AG08395 (cell line): Measurements from ENCODE around the gene PTPRD.
"Not testable (repeated sequence)": the region's sequence is repeated elsewhere in the genome, so short reads cannot be mapped to it uniquely, and the experiment has no call there.

Experiments used
- DNase-seq: peaks from one replicate; pipeline ENCODE4 v3.0.0; 2012; ENCODE audit warnings: mixed read lengths, low spot score

PTPRD gene

GRCh38 chr9:9963841-9964240, 649.0 kb downstream of the PTPRD start:
- no peak for DNase-seq

DNA sequence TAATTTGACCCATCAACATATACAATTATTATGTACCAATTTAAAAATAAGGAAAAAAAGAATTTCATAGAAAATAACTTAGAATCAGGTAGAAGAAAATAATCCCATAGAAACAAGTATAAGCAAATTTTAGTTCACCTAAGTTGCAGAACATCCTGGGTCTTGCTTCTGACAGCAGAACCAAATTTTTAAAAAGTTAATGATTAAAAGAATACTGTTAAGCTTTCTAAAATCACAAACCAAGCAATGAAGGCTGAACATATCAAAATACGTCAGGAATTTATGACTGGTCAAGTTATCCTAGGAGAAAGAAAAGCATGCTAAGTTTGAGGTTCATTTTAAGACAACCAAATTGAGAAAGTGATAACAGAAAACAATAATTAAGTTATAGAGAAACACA, 650.9 kb downstream of the PTPRD start:
- DNase-seq, result no peak

DNA sequence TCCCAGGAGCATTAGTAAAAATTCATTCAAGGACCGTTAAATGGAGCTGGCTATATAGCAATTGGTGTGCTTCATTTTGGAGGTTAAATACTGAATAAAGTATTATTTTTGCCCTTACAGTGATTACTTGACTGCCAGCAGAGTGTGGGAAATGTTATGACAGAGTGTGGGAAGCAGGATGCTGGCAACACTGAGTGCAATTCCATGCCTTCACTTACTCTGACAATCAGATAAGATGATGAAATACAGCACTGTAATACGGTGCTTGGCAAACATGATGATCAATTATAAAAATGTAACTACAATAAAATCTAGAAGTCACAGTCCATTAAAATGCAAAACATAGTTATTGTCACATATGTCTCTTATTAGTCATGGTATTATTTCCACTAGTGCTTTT, 651.3 kb downstream of the PTPRD start:
- DNase-seq, result no peak

- DNase-seq, result no peak
Observed at GRCh38 chr9:9951556-9952160, 661.1 kb downstream of the PTPRD start.

GRCh38 chr9:9950813-9951212, 662.0 kb downstream of the PTPRD start:
- no peak for DNase-seq

GRCh38 chr9:9949978-9950377, 662.8 kb downstream of the PTPRD start:
- no peak for DNase-seq

- DNase-seq, result no peak
Observed at GRCh38 chr9:9949368-9949767, 663.4 kb downstream of the PTPRD start.

DNA sequence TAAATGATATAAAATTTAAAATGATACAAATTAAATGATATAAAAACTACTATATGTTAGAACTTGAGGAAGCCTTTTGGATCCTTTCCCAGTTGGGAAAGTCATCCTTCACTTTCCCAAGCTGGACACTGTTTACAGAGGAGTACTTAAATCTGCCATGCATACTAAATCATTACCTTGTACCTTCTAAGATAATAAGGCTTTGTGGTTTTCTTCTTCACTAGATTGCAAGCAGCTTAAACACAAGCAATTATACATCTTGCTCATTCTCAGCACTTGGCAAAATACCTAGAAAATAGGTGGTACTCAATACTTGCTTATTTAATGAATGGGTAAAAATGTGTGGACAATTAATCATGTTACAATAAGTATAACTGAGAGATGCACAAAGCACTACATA, 666.8 kb downstream of the PTPRD start:
- no peak for DNase-seq

- peak; percentile 38 for DNase-seq
Observed at GRCh38 chr9:9942764-9943424, 669.9 kb downstream of the PTPRD start.

DNA sequence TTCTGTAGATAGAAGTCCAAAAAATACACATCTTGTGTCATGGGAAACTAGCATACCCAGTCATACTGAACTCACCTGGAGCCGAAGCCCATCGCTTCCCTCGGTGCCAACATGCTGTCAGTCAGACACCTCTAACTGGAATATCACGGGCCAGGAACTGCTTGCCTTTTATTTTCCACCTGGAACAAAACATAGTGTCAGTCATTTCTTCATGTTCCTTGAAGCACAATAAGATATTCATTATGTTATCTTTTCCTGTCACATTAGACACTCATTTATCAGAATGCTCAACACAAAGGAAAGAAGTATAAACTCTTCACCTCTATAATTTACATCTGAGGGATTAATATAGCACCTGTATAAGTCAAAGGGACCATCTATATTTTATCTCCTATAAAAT, 674.4 kb downstream of the PTPRD start:
- DNase-seq, result no peak

DNA sequence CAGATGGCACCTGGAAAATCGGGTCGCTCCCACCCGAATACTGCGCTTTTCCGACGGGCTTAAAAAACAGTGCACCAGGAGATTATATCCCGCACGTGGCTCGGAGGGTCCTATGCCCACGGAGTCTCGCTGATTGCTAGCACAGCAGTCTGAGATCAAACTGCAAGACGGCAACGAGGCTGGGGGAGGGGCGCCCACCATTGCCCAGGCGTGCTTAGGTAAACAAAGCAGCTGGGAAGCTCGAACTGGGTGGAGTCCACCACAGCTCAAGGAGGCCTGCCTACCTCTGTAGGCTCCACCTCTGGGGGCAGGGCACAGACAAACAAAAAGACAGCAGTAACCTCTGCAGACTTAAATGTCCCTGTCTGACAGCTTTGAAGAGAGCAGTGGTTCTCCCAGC, 681.3 kb downstream of the PTPRD start:
- DNase-seq, result not testable (repeated sequence)

DNA sequence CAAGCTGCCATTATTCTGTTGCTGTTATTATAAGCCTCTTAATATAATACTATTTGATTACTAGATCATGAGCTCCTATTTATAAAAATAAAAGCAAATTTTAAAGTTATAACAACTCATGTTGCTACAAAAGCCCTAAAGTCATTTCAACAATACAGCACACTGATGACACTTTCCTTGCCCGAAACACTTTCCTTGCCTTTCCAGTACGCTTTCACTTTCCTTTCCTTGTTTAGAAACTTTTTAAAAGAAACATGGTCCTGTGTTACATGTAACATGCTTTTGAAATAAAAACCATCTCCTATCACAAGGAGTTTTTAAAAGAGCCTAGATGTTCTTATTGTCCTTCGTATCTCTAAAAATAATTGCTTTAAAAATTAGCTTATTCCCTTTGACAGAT, 688.4 kb downstream of the PTPRD start:
- no peak for DNase-seq

GRCh38 chr9:9921805-9922204, 691.0 kb downstream of the PTPRD start:
- DNase-seq, result no peak

DNA sequence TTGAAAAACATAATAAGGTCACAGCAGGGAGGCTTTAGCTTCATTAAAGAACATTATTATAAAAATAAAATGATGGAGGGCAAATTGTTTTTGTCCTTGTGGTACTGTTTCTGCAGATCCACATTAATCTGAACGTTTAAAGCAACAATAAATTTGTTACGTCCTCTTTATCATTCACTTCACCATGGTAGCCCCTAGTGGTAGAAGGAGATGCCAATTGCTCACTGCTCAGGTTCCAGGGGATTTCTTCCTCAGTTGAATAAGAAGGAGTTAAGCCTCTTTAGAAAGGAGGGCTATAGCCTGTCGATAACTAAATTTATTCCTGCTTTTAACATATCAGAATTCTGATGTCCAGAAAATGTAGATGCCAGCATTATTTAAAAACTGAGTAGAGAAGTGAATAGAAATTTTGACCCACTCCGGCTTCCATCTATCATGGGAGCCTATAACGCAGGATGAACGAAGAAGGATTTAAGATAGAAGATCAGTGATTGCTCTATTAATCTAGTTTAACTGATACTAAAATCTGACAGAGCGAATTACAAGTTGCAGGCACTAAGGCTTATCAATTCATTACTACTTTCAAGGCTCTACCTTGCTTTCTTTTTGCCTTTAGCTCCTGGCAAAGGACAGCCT, 692.3 kb downstream of the PTPRD start:
- no peak for DNase-seq

DNA sequence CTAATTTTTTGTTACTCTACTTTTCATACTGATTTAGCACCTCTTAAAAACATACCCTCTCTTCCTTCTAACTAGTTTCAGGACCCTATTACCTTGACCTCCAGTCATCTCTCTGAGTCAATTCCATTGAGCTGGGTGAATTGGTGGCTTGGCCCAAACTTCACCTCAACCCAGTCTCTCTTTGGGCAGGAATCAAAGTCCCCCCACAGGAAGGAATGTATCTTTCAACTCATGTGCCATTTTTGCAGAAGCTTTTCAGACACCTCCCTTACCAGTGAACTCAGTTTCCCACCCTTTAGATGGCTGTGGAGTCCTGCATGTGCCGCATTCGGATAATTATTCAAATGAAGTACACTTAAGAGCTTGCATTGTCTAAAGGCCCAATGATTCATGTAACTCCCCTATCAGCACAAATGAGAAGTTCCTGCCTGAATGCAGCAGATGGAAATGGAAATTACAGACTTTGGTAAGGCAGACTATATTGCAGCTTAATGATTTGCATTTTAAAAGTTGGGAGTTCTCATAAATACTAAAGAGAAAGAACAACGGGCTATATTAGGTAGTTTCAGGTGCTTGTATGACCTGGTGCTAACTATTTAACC, 693.5 kb downstream of the PTPRD start:
- no peak for DNase-seq

GRCh38 chr9:9917400-9917799, 695.4 kb downstream of the PTPRD start:
- DNase-seq, result no peak

GRCh38 chr9:9914174-9914573, 698.6 kb downstream of the PTPRD start:
- no peak for DNase-seq

DNA sequence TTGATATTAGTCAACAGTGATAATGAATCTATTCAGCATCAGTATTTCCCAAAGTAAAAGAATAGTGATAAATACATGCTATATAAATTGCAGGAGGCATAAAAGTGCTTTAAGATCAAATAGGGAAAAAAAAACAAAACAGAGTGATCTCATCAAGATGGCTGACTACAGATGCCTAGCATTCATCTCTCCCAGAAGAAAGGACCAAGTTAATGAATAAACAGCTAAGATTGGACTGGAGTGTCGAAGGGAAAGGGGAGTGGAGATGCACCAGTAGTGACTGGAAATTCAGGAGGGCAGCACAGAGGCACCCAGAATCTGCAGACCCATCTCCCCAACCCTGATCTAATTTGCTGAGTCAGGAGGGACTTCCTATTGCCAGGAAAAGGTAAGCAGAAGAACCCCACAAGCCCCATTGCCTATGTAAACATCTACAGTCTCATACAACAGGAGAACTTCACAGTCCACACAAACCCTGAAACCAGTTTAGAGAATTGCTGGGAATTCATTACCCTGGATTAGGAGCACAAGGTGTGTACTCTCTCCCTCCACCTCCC, 699.4 kb downstream of the PTPRD start:
- no peak for DNase-seq

- no peak for DNase-seq
Observed at GRCh38 chr9:9912459-9912858, 700.3 kb downstream of the PTPRD start.

- no peak for DNase-seq
Observed at GRCh38 chr9:9905736-9906135, 707.1 kb downstream of the PTPRD start.

DNA sequence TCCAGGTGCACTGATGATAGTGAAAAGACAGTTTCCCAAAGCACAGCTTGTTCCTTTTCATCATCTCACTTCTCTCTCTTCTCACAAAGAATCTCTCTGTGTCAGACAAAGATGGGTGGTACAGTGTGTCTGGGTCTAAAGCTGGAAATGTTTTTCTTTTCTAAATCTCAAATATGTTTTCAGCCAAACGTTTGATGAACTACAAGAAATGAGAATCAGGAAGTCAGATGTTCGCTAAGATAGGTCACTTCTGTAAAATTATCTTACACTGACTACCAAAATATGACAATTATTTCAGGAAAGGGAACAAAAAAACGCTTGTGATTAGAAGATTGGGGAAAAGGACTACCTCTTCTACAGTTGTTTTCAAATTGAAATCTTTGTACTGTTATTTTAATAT, 708.8 kb downstream of the PTPRD start:
- DNase-seq, result no peak

DNA sequence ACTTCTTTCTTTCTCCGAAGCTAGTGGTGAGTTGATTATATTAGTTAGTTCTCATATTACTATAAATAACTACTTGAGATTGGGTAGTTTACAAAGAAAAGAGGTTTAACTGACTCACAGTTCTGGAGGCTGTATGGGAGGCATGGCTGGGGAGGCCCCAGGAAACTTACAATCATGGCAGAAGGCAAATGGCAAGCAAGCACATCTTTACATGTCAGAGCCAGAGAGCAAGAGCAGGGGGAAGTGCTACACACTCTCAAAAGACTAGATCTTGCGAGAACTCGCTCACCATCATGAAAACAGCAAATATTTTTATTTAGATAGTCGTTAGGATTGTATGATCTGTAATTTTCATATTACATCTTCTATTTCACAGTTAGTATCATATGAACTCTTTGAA, 711.2 kb downstream of the PTPRD start:
- DNase-seq, result no peak

- no peak for DNase-seq
Observed at GRCh38 chr9:9893837-9894236, 719.0 kb downstream of the PTPRD start.
